HG02678 (cell line): ENCODE results near the gene CTBS.

Experiments
- ATAC-seq: cut with Tn5 transposase; IDR thresholded peaks from one replicate; pipeline ENCODE4 v1.9.1; 2021; ENCODE audit warnings: mild to moderate bottlenecking, moderate library complexity; ENCODE audit not compliant: unreplicated experiment

CTBS gene

GRCh38 chr1:84506729-84507453 lies 67.3 kb downstream of the CTBS start:
- ATAC-seq = no peak

GRCh38 chr1:84506002-84506728 lies 68.1 kb downstream of the CTBS start, which contains the start of the genes GNG5 and SPATA1:
TSS of gene GNG5 (minus strand) at chr1:84506581. CDS start at chr1:84506091, 490 bp downstream.
TSS of gene SPATA1 (plus strand) at chr1:84506386. CDS start at chr1:84516360, 9,974 bp downstream.
- peak; percentile 80 for ATAC-seq

GRCh38 chr1:84505493-84506001 lies 68.7 kb downstream of the CTBS start:
- ATAC-seq = peak; percentile 33

DNA sequence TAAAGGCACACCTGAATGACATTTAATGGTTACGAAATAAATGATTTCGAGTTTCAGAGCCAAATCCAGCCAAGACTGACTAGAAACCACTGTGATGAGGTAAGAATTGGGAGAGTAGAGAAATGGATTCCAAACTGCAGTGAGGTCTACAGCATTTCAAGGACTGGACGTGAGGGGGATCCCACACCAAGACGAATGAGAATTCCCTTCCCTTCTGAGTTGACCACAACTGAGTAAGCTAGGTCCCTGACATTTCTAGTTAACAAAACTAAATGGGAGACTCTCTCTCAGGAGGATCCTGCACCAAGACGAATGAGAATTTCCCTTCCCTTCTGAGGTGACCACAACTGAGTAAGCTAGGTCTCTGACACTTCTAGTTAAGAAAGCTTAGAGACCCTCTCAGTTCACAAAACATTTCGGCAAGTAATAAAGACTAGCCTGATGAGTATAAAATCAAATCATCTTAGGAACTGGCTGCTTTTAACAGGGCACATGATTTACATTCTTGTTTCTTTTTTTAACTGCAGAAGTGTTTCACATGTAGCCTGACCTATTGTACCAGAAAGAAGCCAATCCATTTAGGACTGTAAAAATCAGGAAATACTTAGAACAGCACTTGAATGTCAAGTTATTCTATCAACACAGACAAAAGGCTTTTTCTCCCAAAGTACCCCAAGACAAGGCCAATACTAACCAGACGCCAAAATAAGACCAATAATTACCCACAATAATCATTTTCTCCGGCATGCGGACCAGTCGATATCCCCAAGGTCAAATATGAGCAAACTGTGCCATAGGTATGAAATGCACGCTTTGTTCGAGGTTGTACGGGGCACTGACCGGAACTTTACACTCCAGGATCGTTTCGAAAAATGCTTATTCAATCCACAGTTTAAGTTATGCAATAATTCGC lies 69.4 kb downstream of the CTBS start:
- ATAC-seq = no peak

GRCh38 chr1:84502927-84503326 lies 71.3 kb downstream of the CTBS start:
- no peak for ATAC-seq
